Tibial artery (tissue), 4 donors: Measurements from ENCODE around the gene LENEP.
"Not testable (repeated sequence)": the region's sequence is repeated elsewhere in the genome, so short reads cannot be mapped to it uniquely, and the experiment has no call there.

Experiments
- DNase-seq, 2 donors: peaks; one replicate each; pipeline ENCODE4 v3.0.0-alpha.2; 2019
- H3K27ac ChIP-seq, 2 donors: fragments of 200-600 bp; sonication (generic) in 1 of 2; 1 replicate in 1 of 2; 2 replicates in 1 of 2; pipeline ENCODE4 v1.5.1; 2018 to 2019; ENCODE audit warnings: mild to moderate bottlenecking in 1 of 2
- H3K27me3 ChIP-seq, 2 donors: fragments of 200-600 bp; sonication (generic) in 1 of 2; one replicate each; pipeline versions ENCODE4 v1.5.1 to v1.6.0; 2016 to 2019
- H3K36me3 ChIP-seq, 3 donors: fragments of 200-600 bp; sonication (generic) in 2 of 3; one replicate each; pipeline ENCODE4 v1.5.1; 2016 to 2019; ENCODE audit warnings: mild to moderate bottlenecking in 2 of 3
- H3K4me1 ChIP-seq, 4 donors: fragments of 200-600 bp; sonication (generic) in 2 of 4; 1 replicate in 3 of 4; 2 replicates in 1 of 4; pipeline ENCODE4 v1.5.1; 2016 to 2019
- H3K4me3 ChIP-seq, 2 donors: fragments of 200-600 bp; sonication (generic) in 1 of 2; 1 replicate in 1 of 2; 2 replicates in 1 of 2; pipeline ENCODE4 v1.5.1; 2018 to 2019; ENCODE audit warnings: mild to moderate bottlenecking in 2 of 2
- H3K9me3 ChIP-seq, 3 donors: fragments of 200-600 bp; sonication (generic) in 1 of 3; one replicate each; pipeline ENCODE4 v1.5.1; 2016 to 2019
- CTCF ChIP-seq, 2 experiments: fragments of 200-600 bp in 1 of 2; fragments of 450-650 bp in 1 of 2; IDR thresholded peaks; one replicate each; pipeline ENCODE4 v1.5.1; 2017 to 2019; ENCODE audit warnings: antibody characterized with exemption in 2 of 2, mild to moderate bottlenecking in 1 of 2, moderate library complexity in 1 of 2
- intact Hi-C: fragments of 100-400 bp; cut with DNase I; formaldehyde crosslinking; loops from one replicate; pipeline ENCODE4 v1.15.0; 2023; ENCODE audit warnings: low total_unique reads

LENEP gene

DNA sequence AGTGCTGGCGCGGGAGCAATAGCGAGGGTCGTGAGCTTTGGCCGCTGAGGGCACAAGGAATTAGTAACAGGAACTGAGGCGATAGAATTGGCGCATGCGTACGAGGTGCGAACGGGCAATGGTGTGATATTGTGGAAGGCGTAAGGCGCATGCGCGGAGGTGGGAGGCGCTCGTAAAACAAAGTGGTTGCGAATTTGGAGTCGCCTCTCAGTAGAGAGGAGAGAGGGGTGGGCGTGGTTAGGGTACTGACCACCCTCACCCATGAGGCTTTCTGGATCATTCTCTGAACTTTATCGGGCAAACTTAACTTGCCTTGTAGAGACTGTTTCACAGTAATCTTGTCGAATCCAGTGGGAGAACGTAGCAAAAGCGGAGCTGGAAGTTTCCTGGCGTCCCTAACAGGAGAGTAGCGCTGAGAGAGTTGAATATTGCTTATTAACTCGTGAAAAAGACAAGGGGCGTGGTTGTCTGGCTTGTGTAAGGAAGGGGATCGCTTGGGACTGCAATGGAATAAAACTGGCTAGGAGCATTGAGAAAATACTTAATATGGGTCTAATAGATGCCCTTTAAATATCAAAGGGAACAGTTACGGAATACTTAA is 18.5 kb upstream of the LENEP start:
- H3K4me3 ChIP-seq: peak overlapping the region; percentile 68 to 76
- peak overlapping the region; percentile 95 to 97 for H3K27ac ChIP-seq
- intact Hi-C loops: loop anchor here (1.0 to 2.0 kb wide), 2 partner anchors 26 to 38 kb away; partner anchors contain the start of gene PMVK
- peaks cover 0 to 47% (median 39%) of the 10 kb centered on the region in 4 donors for H3K4me1 ChIP-seq
- TF ChIP-seq CTCF (IDR thresholded peaks at IDR 0.05): no peak
- H3K36me3 ChIP-seq: peaks cover 0 to 6% (median 0%) of the 10 kb centered on the region in 3 donors
- DNase-seq: peak; percentile 95 to 98
- H3K27me3 ChIP-seq: no peaks in the 10 kb centered on the region
- no peaks in the 10 kb centered on the region for H3K9me3 ChIP-seq

DNA sequence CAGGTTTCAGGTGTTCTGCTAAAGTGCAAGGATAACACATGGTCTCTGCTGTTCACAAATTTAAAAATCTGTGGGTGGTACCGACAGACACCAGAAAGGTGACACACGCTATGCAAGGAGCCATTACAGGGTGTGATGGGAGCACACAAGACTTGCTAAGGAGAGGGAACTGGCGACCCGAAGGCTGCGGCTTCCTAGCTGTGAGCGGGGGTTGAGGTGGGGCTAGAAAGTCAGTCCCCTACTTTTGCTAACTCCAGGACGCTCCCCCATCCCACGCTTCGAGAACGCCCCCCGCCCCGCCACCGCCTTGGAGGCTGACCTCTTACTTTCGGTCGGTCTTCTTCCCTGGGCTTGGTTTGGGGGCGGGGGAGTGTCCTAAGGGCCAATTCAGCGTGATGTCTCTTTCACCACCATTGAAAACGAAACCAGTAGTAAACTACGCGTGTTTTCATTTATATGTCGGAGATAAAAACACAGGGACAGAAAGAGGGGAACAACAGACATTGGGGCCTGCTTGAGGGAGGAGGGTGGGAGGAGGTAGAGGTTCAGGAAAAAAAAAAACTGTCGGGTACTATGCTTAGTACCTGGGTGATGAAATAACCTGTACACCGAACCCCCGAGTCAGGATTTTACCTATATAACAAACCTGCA is 17.9 kb upstream of the LENEP start:
- peak overlapping the region; percentile 68 to 76 for H3K4me3 ChIP-seq
- peaks cover 0 to 41% (median 33%) of the 10 kb centered on the region in 4 donors for H3K4me1 ChIP-seq
- no peak for TF ChIP-seq CTCF (IDR thresholded peaks at IDR 0.05)
- H3K36me3 ChIP-seq: peaks cover 0 to 6% (median 0%) of the 10 kb centered on the region in 3 donors
- H3K27me3 ChIP-seq: no peaks in the 10 kb centered on the region
- H3K9me3 ChIP-seq: no peaks in the 10 kb centered on the region
- DNase-seq: peak in 1 of 2 donors; percentile 80
- H3K27ac ChIP-seq: peak overlapping the region; percentile 95 to 97
- intact Hi-C loops: loop anchor here (2.0 kb wide), 1 partner anchor 39 kb away; the partner anchor contains the start of gene PMVK

- H3K36me3 ChIP-seq, H3K9me3 ChIP-seq, H3K4me3 ChIP-seq, intact Hi-C loops, H3K27ac ChIP-seq, H3K27me3 ChIP-seq, DNase-seq: not testable (repeated sequence)
- peaks cover 0 to 24% (median 14%) of the 10 kb centered on the region in 4 donors for H3K4me1 ChIP-seq
These were observed 15.6 kb upstream of the LENEP start for GRCh38 chr1:154977762-154978161.

- peaks cover 0 to 19% (median 10%) of the 10 kb centered on the region in 4 donors for H3K4me1 ChIP-seq
- H3K9me3 ChIP-seq: no peaks in the 10 kb centered on the region
- no peak for TF ChIP-seq CTCF (IDR thresholded peaks at IDR 0.05)
- H3K36me3 ChIP-seq: peaks cover 0 to 6% (median 0%) of the 10 kb centered on the region in 3 donors
- DNase-seq: no peak
- intact Hi-C loops: no loop called here
- no peak overlapping the region for H3K27ac ChIP-seq
- no peak overlapping the region for H3K4me3 ChIP-seq
- H3K27me3 ChIP-seq: no peaks in the 10 kb centered on the region
These were observed 15.0 kb upstream of the LENEP start for GRCh38 chr1:154978360-154978759.

DNA sequence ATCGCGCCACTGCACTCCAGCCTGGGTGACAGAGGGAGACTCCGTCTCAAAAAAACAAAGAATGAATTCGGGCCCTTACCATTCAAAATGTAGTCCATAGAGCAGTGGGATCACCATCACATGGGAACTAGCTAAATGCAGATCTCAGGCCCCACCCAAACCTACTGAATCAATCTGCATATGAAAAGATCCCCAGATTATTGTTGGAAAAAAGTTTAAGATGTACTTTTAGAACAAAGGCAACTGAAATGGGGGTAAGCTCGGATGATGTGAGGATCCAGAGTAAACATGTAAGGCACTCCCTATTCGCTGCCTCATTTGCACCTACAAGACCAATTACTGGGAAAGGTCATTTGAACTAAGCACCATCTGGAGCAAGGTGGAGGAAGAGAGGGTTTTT is 11.0 kb upstream of the LENEP start:
- intact Hi-C loops: no loop called here
- no peak for TF ChIP-seq CTCF (IDR thresholded peaks at IDR 0.05)
- Histone ChIP-seq H3K36me3 (peaks cover 0 to 13% (median 0%) of the 10 kb centered on the region in 3 donors), H3K4me3 (peak overlapping the region in 1 of 2 donors; percentile 73), H3K27ac (peak overlapping the region in 1 of 2 donors; percentile 55), H3K9me3 (no peaks in the 10 kb centered on the region), H3K4me1 (peaks cover 0 to 18% (median 12%) of the 10 kb centered on the region in 4 donors), H3K27me3 (no peaks in the 10 kb centered on the region)
- no peak for DNase-seq
